GM23338 (cell line): ENCODE results near the gene SORBS2. TPM values are rescaled to one million over a fixed set of nuclear protein-coding genes. Genes with fewer than 3 reads are reported as not detected.

Experiments used
- ATAC-seq: fragments of 200-7000 bp; cut with Tn5 transposase; 3 replicates; pipeline ENCODE4 v1.9.1; 2020
- DNase-seq: peaks from one replicate; pipeline ENCODE4 v3.0.0-alpha.2; 2015; ENCODE audit warnings: low spot score
- H2AFZ ChIP-seq: fragments of 200-600 bp; sonication (generic); 2 replicates; pipeline ENCODE4 v1.8.0; 2016; ENCODE audit warnings: antibody characterized with exemption, mild to moderate bottlenecking, moderate library complexity
- H3F3A ChIP-seq: fragments of 200-600 bp; sonication (generic); replicated peaks from 2 replicates; pipeline ENCODE4 v1.8.0; 2017; ENCODE audit warnings: antibody characterized with exemption, mixed run types, low read depth
- H3K27ac ChIP-seq: fragments of 200-600 bp; sonication (generic); 2 replicates; pipeline ENCODE4 v1.6.1; 2016; ENCODE audit warnings: low read depth
- H3K27me3 ChIP-seq: fragments of 200-600 bp; sonication (generic); 2 replicates; pipeline ENCODE4 v1.8.0; 2016; ENCODE audit warnings: mild to moderate bottlenecking, mixed run types, moderate library complexity; ENCODE audit not compliant: insufficient read depth
- H3K36me3 ChIP-seq: fragments of 200-600 bp; sonication (generic); 2 replicates; pipeline ENCODE4 v1.8.0; 2016; ENCODE audit warnings: mild to moderate bottlenecking; ENCODE audit not compliant: insufficient read depth
- H3K4me1 ChIP-seq: fragments of 200-600 bp; sonication (generic); 2 replicates; pipeline ENCODE4 v1.8.0; 2016; ENCODE audit warnings: mild to moderate bottlenecking, moderate library complexity; ENCODE audit not compliant: insufficient read depth
- H3K4me2 ChIP-seq: fragments of 200-600 bp; sonication (generic); 2 replicates; pipeline ENCODE4 v1.7.1; 2017; ENCODE audit warnings: mixed run types
- H3K4me3 ChIP-seq: fragments of 200-600 bp; sonication (generic); 2 replicates; pipeline ENCODE4 v1.6.1; 2016; ENCODE audit warnings: mixed run types
- H3K79me2 ChIP-seq: fragments of 200-600 bp; sonication (generic); replicated peaks from 2 replicates; pipeline ENCODE4 v1.8.0; 2017; ENCODE audit warnings: mild to moderate bottlenecking; ENCODE audit not compliant: insufficient read depth
- H3K9me2 ChIP-seq: fragments of 200-600 bp; sonication (generic); 2 replicates; pipeline ENCODE4 v1.8.0; 2017; ENCODE audit not compliant: insufficient read depth
- H4K20me1 ChIP-seq: fragments of 200-600 bp; sonication (generic); replicated peaks from 2 replicates; pipeline ENCODE4 v1.8.0; 2017; ENCODE audit warnings: mild to moderate bottlenecking; ENCODE audit not compliant: insufficient read depth
- H3K27ac Mint-ChIP-seq: 2 replicates; pipeline ENCODE4 v1.8.0; 2020; ENCODE audit warnings: inconsistent platforms, mild to moderate bottlenecking, moderate library complexity, mixed read lengths
- H3K27me3 Mint-ChIP-seq: 3 replicates; pipeline ENCODE4 v1.8.0; 2022; ENCODE audit warnings: low read depth, mild to moderate bottlenecking, moderate library complexity, mixed read lengths, inconsistent platforms; ENCODE audit not compliant: insufficient read depth, poor library complexity
- H3K36me3 Mint-ChIP-seq: 3 replicates; pipeline ENCODE4 v1.8.0; 2021; ENCODE audit warnings: low read depth, mild to moderate bottlenecking, inconsistent platforms, moderate library complexity, mixed read lengths
- H3K4me1 Mint-ChIP-seq: 3 replicates; pipeline ENCODE4 v1.8.0; 2020; ENCODE audit warnings: mild to moderate bottlenecking, inconsistent platforms, mixed read lengths
- H3K4me3 Mint-ChIP-seq: 3 replicates; pipeline ENCODE4 v1.8.0; 2021; ENCODE audit warnings: moderate library complexity, mild to moderate bottlenecking, inconsistent platforms, mixed read lengths
- H3K9me3 Mint-ChIP-seq: 3 replicates; pipeline ENCODE4 v1.8.0; 2020; ENCODE audit warnings: moderate library complexity, mild to moderate bottlenecking, inconsistent platforms, mixed read lengths
- CREB1 ChIP-seq: fragments of 250-450 bp; sonication (Bioruptor Pico); IDR thresholded peaks from 2 replicates; pipeline ENCODE4 v1.5.0; 2020; ENCODE audit warnings: low read depth, mild to moderate bottlenecking, moderate library complexity
- NANOG ChIP-seq: IDR thresholded peaks from 2 replicates; pipeline ENCODE4 v1.6.1; 2016; ENCODE audit warnings: antibody characterized with exemption, borderline replicate concordance
- STAT1 ChIP-seq: IDR thresholded peaks from one replicate; pipeline ENCODE4 v1.6.1; 2016; ENCODE audit warnings: antibody characterized with exemption; ENCODE audit not compliant: unreplicated experiment
- ZNF331 ChIP-seq: fragments of 250-450 bp; sonication (Bioruptor Pico); IDR thresholded peaks from 2 replicates; pipeline ENCODE4 v1.5.0; 2020; ENCODE audit warnings: low read depth, mild to moderate bottlenecking, moderate library complexity
- polyA plus RNA-seq: library from polyadenylated mRNA; unstranded; fragments of >200 nt; fragmentation: Nextera tagmentation; extraction: Ambion mirVana; gene quantifications from 2 replicates; pipeline ENCODE4 v1.2.1, GENCODE V29; 2016
- total RNA-seq: library from RNA; depleted of rRNA; stranded (reverse); fragments of >200 nt; shearing (Covaris generic); gene quantifications from 2 replicates; pipeline ENCODE4 v1.2.3, GENCODE V29; 2014
- TF ChIP-seq, protein P1 (sequence below): fragments of 250-450 bp; sonication (Bioruptor Pico); IDR thresholded peaks from 2 replicates; pipeline ENCODE4 v1.5.0; 2020; ENCODE audit warnings: mild to moderate bottlenecking, moderate library complexity
- TF ChIP-seq, protein P2 (sequence below): IDR thresholded peaks from 2 replicates; pipeline ENCODE4 v1.6.1; 2016; ENCODE audit warnings: antibody characterized with exemption

SORBS2 gene
- total and polyA plus RNA-seq, 2 experiments from 2014 or later = 17.8 to 27.6 TPM

DNA sequence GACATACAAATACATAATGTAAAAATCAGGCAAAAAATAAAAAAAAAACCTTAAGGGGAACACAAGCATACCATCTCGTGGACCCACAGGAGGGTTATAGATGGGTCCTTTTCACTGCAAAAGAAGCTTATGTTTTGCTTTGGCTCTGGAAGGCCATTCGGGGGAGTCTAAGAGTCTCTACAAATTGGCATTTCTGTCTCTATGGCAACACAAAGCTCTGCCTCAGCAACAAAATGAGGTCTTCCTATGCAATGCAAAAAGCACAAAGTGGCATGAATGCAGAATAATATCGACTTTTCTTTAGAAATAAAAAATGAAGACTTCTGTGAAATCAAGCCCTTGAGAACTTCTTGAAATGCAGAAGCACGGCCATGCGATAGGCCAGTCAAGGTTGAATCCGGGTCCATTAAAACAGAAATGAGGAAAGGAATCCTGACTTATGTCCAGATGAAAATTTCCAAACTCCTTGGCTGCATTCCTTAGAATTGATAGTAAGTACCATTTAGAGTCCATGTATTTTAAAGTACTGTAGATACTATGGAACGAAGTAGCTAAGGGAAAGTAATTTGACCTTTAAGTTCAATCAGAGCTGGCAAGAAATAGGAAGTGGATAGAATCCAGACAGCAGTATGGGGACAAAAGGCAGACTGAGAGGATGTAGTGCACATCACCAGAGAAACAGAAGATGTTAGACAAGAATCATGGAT lies 213.0 kb downstream of the SORBS2 start (continued):
- TF ChIP-seq, protein P1, sequence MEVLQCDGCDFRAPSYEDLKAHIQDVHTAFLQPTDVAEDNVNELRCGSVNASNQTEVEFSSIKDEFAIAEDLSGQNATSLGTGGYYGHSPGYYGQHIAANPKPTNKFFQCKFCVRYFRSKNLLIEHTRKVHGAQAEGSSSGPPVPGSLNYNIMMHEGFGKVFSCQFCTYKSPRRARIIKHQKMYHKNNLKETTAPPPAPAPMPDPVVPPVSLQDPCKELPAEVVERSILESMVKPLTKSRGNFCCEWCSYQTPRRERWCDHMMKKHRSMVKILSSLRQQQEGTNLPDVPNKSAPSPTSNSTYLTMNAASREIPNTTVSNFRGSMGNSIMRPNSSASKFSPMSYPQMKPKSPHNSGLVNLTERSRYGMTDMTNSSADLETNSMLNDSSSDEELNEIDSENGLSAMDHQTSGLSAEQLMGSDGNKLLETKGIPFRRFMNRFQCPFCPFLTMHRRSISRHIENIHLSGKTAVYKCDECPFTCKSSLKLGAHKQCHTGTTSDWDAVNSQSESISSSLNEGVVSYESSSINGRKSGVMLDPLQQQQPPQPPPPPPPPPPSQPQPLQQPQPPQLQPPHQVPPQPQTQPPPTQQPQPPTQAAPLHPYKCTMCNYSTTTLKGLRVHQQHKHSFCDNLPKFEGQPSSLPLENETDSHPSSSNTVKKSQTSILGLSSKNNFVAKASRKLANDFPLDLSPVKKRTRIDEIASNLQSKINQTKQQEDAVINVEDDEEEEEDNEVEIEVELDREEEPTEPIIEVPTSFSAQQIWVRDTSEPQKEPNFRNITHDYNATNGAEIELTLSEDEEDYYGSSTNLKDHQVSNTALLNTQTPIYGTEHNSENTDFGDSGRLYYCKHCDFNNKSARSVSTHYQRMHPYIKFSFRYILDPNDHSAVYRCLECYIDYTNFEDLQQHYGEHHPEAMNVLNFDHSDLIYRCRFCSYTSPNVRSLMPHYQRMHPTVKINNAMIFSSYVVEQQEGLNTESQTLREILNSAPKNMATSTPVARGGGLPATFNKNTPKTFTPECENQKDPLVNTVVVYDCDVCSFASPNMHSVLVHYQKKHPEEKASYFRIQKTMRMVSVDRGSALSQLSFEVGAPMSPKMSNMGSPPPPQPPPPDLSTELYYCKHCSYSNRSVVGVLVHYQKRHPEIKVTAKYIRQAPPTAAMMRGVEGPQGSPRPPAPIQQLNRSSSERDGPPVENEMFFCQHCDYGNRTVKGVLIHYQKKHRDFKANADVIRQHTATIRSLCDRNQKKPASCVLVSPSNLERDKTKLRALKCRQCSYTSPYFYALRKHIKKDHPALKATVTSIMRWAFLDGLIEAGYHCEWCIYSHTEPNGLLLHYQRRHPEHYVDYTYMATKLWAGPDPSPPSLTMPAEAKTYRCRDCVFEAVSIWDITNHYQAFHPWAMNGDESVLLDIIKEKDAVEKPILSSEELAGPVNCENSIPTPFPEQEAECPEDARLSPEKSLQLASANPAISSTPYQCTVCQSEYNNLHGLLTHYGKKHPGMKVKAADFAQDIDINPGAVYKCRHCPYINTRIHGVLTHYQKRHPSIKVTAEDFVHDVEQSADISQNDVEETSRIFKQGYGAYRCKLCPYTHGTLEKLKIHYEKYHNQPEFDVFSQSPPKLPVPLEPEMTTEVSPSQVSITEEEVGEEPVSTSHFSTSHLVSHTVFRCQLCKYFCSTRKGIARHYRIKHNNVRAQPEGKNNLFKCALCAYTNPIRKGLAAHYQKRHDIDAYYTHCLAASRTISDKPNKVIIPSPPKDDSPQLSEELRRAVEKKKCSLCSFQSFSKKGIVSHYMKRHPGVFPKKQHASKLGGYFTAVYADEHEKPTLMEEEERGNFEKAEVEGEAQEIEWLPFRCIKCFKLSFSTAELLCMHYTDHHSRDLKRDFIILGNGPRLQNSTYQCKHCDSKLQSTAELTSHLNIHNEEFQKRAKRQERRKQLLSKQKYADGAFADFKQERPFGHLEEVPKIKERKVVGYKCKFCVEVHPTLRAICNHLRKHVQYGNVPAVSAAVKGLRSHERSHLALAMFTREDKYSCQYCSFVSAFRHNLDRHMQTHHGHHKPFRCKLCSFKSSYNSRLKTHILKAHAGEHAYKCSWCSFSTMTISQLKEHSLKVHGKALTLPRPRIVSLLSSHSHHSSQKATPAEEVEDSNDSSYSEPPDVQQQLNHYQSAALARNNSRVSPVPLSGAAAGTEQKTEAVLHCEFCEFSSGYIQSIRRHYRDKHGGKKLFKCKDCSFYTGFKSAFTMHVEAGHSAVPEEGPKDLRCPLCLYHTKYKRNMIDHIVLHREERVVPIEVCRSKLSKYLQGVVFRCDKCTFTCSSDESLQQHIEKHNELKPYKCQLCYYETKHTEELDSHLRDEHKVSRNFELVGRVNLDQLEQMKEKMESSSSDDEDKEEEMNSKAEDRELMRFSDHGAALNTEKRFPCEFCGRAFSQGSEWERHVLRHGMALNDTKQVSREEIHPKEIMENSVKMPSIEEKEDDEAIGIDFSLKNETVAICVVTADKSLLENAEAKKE = no peak
- TF ChIP-seq ZNF331 (CRISPR knock-in tag) (no peak), NANOG (no peak), STAT1 (no peak)
- TF ChIP-seq, protein P2, sequence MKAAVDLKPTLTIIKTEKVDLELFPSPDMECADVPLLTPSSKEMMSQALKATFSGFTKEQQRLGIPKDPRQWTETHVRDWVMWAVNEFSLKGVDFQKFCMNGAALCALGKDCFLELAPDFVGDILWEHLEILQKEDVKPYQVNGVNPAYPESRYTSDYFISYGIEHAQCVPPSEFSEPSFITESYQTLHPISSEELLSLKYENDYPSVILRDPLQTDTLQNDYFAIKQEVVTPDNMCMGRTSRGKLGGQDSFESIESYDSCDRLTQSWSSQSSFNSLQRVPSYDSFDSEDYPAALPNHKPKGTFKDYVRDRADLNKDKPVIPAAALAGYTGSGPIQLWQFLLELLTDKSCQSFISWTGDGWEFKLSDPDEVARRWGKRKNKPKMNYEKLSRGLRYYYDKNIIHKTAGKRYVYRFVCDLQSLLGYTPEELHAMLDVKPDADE = no peak

DNA sequence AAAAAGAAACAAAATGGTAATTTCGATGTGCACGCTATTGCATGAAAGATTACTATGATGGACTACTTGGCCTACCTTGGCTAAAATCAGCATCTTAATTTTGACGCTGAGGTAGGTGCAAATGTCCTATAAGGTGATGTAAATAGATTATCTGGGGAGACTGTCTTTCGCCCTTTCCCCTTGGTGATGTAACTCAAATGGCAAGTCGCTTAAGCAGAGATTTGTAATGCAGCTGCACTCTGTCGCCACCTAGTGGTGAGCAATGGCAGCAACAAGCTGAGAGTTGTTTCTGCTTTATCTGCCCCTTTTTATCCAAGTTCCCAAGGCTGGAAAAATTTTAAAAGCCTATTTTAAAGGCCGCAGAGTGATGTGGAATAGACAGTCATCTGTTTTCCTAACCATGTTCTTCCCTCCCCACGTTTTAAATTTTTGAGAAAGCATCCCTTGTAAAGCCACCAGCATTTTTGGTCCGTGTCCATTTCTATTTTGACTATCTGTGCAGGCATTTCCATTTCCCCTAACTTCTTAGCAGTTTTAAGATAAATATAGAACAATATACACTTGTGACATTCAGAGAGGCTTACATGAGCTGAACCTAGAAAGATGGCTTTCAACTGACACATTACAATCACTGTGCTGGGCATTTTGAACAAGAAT lies 214.3 kb downstream of the SORBS2 start:
- no peaks in the 10 kb centered on the region for H3K36me3 ChIP-seq
- H3K27me3 ChIP-seq = no peaks in the 10 kb centered on the region
- no peak overlapping the region for H2AFZ ChIP-seq
- H3K27me3 Mint-ChIP-seq = peaks cover 7% of the 10 kb centered on the region
- no peaks in the 10 kb centered on the region for H3F3A ChIP-seq
- H3K4me1 Mint-ChIP-seq = peaks cover 18% of the 10 kb centered on the region
- no peak overlapping the region for H3K4me3 ChIP-seq
- H3K9me3 Mint-ChIP-seq = no peaks in the 10 kb centered on the region
- no peak overlapping the region for H3K4me2 ChIP-seq
- 0 out of 2 replicates have a peak, but pooled peaks cover 4% of the 10 kb centered on the region for H3K9me2 ChIP-seq
- ATAC-seq (peak; percentile 67), DNase-seq (peak; percentile 80)
- H3K4me3 Mint-ChIP-seq = no peak overlapping the region
- peak overlapping the region; percentile 45; the same call in 1 of the 2 replicates for H3K27ac Mint-ChIP-seq
- no peaks in the 10 kb centered on the region for H3K36me3 Mint-ChIP-seq
- no peaks in the 10 kb centered on the region for H3K4me1 ChIP-seq
- H3K79me2 ChIP-seq = no peaks in the 10 kb centered on the region
- no peak overlapping the region for H3K27ac ChIP-seq
- H4K20me1 ChIP-seq = no peaks in the 10 kb centered on the region
- no peak for TF ChIP-seq ZNF331 (CRISPR knock-in tag)
- TF ChIP-seq, protein P1 = 0 out of 2 replicates have a peak, but pooled peaks have one; percentile 28
- 0 out of 2 replicates have a peak, but pooled peaks have one; percentile 5 for TF ChIP-seq CREB1 (CRISPR knock-in tag)
